CD14-positive monocyte (primary cell): Measurements from ENCODE around the gene TMEM214. TPM values are rescaled to one million over a fixed set of nuclear protein-coding genes. Genes with fewer than 3 reads are reported as not detected.

ENCODE experiments used
- DNase-seq, 3 donors: peaks; one replicate each; pipeline ENCODE4 v3.0.0-alpha.2; 2011 to 2022
- H2AFZ ChIP-seq: 2 replicates; pipeline ENCODE4 v1.6.0; 2012; ENCODE audit warnings: mild to moderate bottlenecking, low read depth, low read length, inconsistent platforms; ENCODE audit not compliant: insufficient read depth, poor library complexity, severe bottlenecking
- H3K27ac ChIP-seq, 2 donors: 1 replicate in 1 of 2; 2 replicates in 1 of 2; pipeline ENCODE4 v1.5.1; 2012 to 2013; ENCODE audit warnings: low read length in 2 of 2, control low read depth in 1 of 2, inconsistent platforms in 1 of 2, low read depth in 1 of 2, mild to moderate bottlenecking in 1 of 2
- H3K27me3 ChIP-seq, 2 donors: one replicate each; pipeline versions ENCODE4 v1.6.0 to v1.6.1; 2011 to 2013; ENCODE audit warnings: low read length in 2 of 2; ENCODE audit not compliant: control insufficient read depth in 2 of 2, insufficient read depth in 2 of 2
- H3K36me3 ChIP-seq, 2 donors: replicated peaks in 1 of 2; 1 replicate in 1 of 2; 2 replicates in 1 of 2; pipeline versions ENCODE4 v1.5.1 to v1.6.1; 2012 to 2013; ENCODE audit warnings: low read length in 2 of 2, control low read depth in 1 of 2, inconsistent platforms in 1 of 2, mild to moderate bottlenecking in 1 of 2; ENCODE audit not compliant: insufficient read depth in 2 of 2, control insufficient read depth in 1 of 2
- H3K4me1 ChIP-seq, 2 donors: 1 replicate in 1 of 2; 2 replicates in 1 of 2; pipeline versions ENCODE4 v1.5.1 to v1.6.1; 2012 to 2013; ENCODE audit warnings: low read length in 2 of 2, control low read depth in 1 of 2, inconsistent platforms in 1 of 2, mild to moderate bottlenecking in 1 of 2, moderate library complexity in 1 of 2; ENCODE audit not compliant: insufficient read depth in 2 of 2, control insufficient read depth in 1 of 2
- H3K4me2 ChIP-seq: replicated peaks from 2 replicates; pipeline ENCODE3; 2012; ENCODE audit warnings: low read length, moderate library complexity, mild to moderate bottlenecking; ENCODE audit not compliant: poor library complexity, severe bottlenecking; ENCODE audit errors: extremely low read depth
- H3K4me3 ChIP-seq, 3 experiments: fragments of 200-600 bp in 1 of 3; sonication (generic) in 1 of 3; replicated peaks in 1 of 3; 1 replicate in 2 of 3; 2 replicates in 1 of 3; pipeline ENCODE4 v1.5.1; 2011 to 2013; ENCODE audit warnings: low read length in 3 of 3, mild to moderate bottlenecking in 3 of 3, control low read depth in 2 of 3, low read depth in 2 of 3, inconsistent platforms in 1 of 3, moderate library complexity in 1 of 3
- H3K79me2 ChIP-seq: 2 replicates; pipeline ENCODE4 v1.6.0; 2012; ENCODE audit warnings: mild to moderate bottlenecking, control low read depth, inconsistent platforms, low read length, moderate library complexity; ENCODE audit not compliant: insufficient read depth
- H3K9ac ChIP-seq: 2 replicates; pipeline ENCODE4 v1.6.0; 2017; ENCODE audit warnings: low read length, mild to moderate bottlenecking; ENCODE audit not compliant: insufficient read depth, poor library complexity, severe bottlenecking
- H3K9me3 ChIP-seq, 2 donors: replicated peaks in 1 of 2; 1 replicate in 1 of 2; 2 replicates in 1 of 2; pipeline versions ENCODE4 v1.5.1 to v1.6.1; 2012 to 2013; ENCODE audit warnings: low read length in 2 of 2, control low read depth in 1 of 2; ENCODE audit not compliant: control insufficient read depth in 1 of 2, insufficient read depth in 1 of 2
- H4K20me1 ChIP-seq: 2 replicates; pipeline ENCODE4 v1.6.0; 2012; ENCODE audit warnings: mild to moderate bottlenecking, low read length, control low read depth, moderate library complexity; ENCODE audit not compliant: insufficient read depth
- H3K27ac Mint-ChIP-seq, 7 donors: one replicate each; pipeline ENCODE4 v1.8.0; 2020; ENCODE audit warnings: mild to moderate bottlenecking in 7 of 7, mixed read lengths in 7 of 7, moderate library complexity in 6 of 7, inconsistent platforms in 2 of 7
- H3K27me3 Mint-ChIP-seq, 3 donors: one replicate each; pipeline ENCODE4 v1.8.0; 2021 to 2022; ENCODE audit warnings: low read depth in 3 of 3, mild to moderate bottlenecking in 3 of 3, mixed read lengths in 3 of 3, moderate library complexity in 3 of 3, inconsistent platforms in 1 of 3
- H3K36me3 Mint-ChIP-seq, 2 donors: one replicate each; pipeline ENCODE4 v1.8.0; 2020; ENCODE audit warnings: mixed read lengths in 2 of 2, inconsistent platforms in 1 of 2, mild to moderate bottlenecking in 1 of 2
- H3K4me1 Mint-ChIP-seq: one replicate; pipeline ENCODE4 v1.8.0; 2020; ENCODE audit warnings: mild to moderate bottlenecking, mixed read lengths
- H3K4me3 Mint-ChIP-seq, 2 donors: one replicate each; pipeline ENCODE4 v1.8.0; 2020; ENCODE audit warnings: mild to moderate bottlenecking in 2 of 2, mixed read lengths in 2 of 2, moderate library complexity in 1 of 2
- H3K9me3 Mint-ChIP-seq, 7 donors: one replicate each; pipeline ENCODE4 v1.8.0; 2020 to 2022; ENCODE audit warnings: mixed read lengths in 7 of 7, mild to moderate bottlenecking in 6 of 7, moderate library complexity in 6 of 7, inconsistent platforms in 2 of 7
- WGBS: methylation state at CpG from one replicate; pipeline ENCODE4 v1.1.5; 2013; ENCODE audit warnings: missing lambda C conversion rate; ENCODE audit not compliant: insufficient coverage; 5-methylcytosine and 5-hydroxymethylcytosine counted together
- intact Hi-C, 2 donors: fragments of 100-400 bp; cut with micrococcal nuclease; formaldehyde crosslinking; loops; one replicate each; pipeline versions ENCODE4 v1.15.0 to v1.15.1; 2023
- polyA plus RNA-seq, 3 donors: library from polyadenylated mRNA; depleted of rRNA in 1 of 3; unstranded in 2 of 3; stranded (reverse) in 1 of 3; fragments of 300-500 nt in 2 of 3; fragments of >200 nt in 1 of 3; fragmentation: Illumina TruSeq in 2 of 3; gene quantifications; 1 replicate in 2 of 3; 2 replicates in 1 of 3; pipeline ENCODE4 v1.2.3, GENCODE V29; 2012 to 2021
- TF ChIP-seq, protein P1 (sequence below): fragments of 200-600 bp; IDR thresholded peaks from one replicate; pipeline ENCODE4 v1.8.0; 2022; ENCODE audit warnings: antibody characterized with exemption, mild to moderate bottlenecking

The TMEM214 gene
- polyA plus RNA-seq, 3 donors, result 18.3 to 61.7 (median 26.9) TPM

DNA sequence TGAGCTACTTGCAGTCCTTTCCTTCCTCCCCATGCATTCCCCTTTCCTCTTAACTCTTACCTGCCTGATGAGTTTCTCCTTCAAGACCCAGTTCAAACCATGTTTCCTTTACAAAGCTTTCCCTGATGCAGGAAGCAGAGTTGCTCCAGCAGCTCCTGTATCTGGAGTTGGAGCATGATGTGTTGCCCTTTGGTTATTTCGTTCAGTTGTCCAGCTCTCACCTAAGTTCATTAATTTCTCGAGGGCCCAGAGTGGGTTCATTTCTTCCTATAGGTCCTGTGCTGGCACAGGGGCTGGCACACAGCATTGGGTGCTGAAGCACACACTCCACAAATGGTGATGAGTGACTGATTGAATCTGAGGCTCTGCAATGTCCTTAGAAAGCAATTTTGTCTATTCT is 23.0 kb upstream of the TMEM214 start:
- no CpG with 5 or more reads among the region's 2 CpGs for WGBS
- peaks cover 2 to 12% (median 12%) of the 10 kb centered on the region in 3 donors for H3K27me3 Mint-ChIP-seq
- no peaks in the 10 kb centered on the region for H3K9me3 ChIP-seq
- no peak overlapping the region for H3K27ac ChIP-seq
- H4K20me1 ChIP-seq, result no peaks in the 10 kb centered on the region
- H2AFZ ChIP-seq, result no peak overlapping the region
- H3K27me3 ChIP-seq, result peaks cover 2% of the 10 kb centered on the region in 2 donors
- no peak overlapping the region for H3K9ac ChIP-seq
- peaks cover 11 to 15% of the 10 kb centered on the region in 2 donors for H3K4me1 ChIP-seq
- H3K4me2 ChIP-seq, result no peak overlapping the region
- H3K4me1 Mint-ChIP-seq, result peaks cover 23% of the 10 kb centered on the region
- H3K9me3 Mint-ChIP-seq, result peaks cover 0 to 7% (median 0%) of the 10 kb centered on the region in 7 donors
- intact Hi-C loops, result no loop called here
- peak overlapping the region in 2 of 7 donors; percentile 4 to 27 for H3K27ac Mint-ChIP-seq
- no peaks in the 10 kb centered on the region for H3K79me2 ChIP-seq
- H3K36me3 ChIP-seq, result no peaks in the 10 kb centered on the region
- TF ChIP-seq, protein P1, sequence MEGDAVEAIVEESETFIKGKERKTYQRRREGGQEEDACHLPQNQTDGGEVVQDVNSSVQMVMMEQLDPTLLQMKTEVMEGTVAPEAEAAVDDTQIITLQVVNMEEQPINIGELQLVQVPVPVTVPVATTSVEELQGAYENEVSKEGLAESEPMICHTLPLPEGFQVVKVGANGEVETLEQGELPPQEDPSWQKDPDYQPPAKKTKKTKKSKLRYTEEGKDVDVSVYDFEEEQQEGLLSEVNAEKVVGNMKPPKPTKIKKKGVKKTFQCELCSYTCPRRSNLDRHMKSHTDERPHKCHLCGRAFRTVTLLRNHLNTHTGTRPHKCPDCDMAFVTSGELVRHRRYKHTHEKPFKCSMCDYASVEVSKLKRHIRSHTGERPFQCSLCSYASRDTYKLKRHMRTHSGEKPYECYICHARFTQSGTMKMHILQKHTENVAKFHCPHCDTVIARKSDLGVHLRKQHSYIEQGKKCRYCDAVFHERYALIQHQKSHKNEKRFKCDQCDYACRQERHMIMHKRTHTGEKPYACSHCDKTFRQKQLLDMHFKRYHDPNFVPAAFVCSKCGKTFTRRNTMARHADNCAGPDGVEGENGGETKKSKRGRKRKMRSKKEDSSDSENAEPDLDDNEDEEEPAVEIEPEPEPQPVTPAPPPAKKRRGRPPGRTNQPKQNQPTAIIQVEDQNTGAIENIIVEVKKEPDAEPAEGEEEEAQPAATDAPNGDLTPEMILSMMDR, result no peak
- no peak overlapping the region for H3K4me3 Mint-ChIP-seq
- no peak for DNase-seq
- no peaks in the 10 kb centered on the region for H3K36me3 Mint-ChIP-seq
- no peak overlapping the region for H3K4me3 ChIP-seq

DNA sequence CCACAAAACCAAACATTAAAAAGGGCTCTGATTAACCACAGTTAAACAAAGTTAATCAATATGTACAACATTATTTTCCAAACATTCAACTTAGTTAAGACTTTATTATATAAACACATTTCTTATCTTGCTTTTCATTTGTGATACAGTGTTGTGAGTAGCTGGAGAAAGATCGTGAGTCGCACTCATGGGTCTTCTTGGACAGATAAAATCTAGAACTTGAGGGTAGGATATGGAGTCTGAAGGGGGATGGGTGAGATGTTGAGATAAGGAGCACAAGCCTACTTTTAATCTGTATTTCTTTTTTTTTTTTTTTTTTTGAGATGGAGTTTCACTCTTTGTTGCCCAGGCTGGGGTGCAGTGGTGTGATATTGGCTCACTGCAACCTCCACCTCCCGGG is 22.6 kb upstream of the TMEM214 start:
- peak overlapping the region in 2 of 7 donors; percentile 27 to 28 for H3K27ac Mint-ChIP-seq
- no peaks in the 10 kb centered on the region for H3K36me3 ChIP-seq
- no peak overlapping the region for H3K4me3 ChIP-seq
- peaks cover 0 to 2% of the 10 kb centered on the region in 2 donors for H3K36me3 Mint-ChIP-seq
- no peak overlapping the region for H3K4me3 Mint-ChIP-seq
- TF ChIP-seq, protein P1, result no peak
- H2AFZ ChIP-seq, result no peak overlapping the region
- H3K9ac ChIP-seq, result no peak overlapping the region
- H3K4me2 ChIP-seq, result no peak overlapping the region
- H3K4me1 Mint-ChIP-seq, result peaks cover 23% of the 10 kb centered on the region
- WGBS, result no CpG with 5 or more reads among the region's 3 CpGs
- H3K27me3 ChIP-seq, result peaks cover 2% of the 10 kb centered on the region in 2 donors
- H3K27ac ChIP-seq, result no peak overlapping the region
- H3K9me3 Mint-ChIP-seq, result peaks cover 0 to 7% (median 0%) of the 10 kb centered on the region in 7 donors
- H3K4me1 ChIP-seq, result peaks cover 11 to 15% of the 10 kb centered on the region in 2 donors
- no peaks in the 10 kb centered on the region for H3K79me2 ChIP-seq
- no peaks in the 10 kb centered on the region for H4K20me1 ChIP-seq
- intact Hi-C loops, result no loop called here
- H3K9me3 ChIP-seq, result no peaks in the 10 kb centered on the region
- no peak for DNase-seq
- peaks cover 2 to 12% (median 12%) of the 10 kb centered on the region in 3 donors for H3K27me3 Mint-ChIP-seq
